Retinal pigment epithelial cell (primary cell): ENCODE data around the gene PDE4A.

Experiments
- DNase-seq: peaks from one replicate; pipeline ENCODE4 v3.0.0-alpha.2; 2010; ENCODE audit warnings: low read depth
- H3K4me3 ChIP-seq: 2 replicates; pipeline ENCODE4 v1.5.1; 2011; ENCODE audit warnings: mild to moderate bottlenecking, low read length, control low read depth, moderate library complexity
- CTCF ChIP-seq: conservative IDR thresholded peaks from 2 replicates; pipeline ENCODE4 v1.5.1; 2011; ENCODE audit warnings: low read depth, low read length, control low read depth, inconsistent platforms

PDE4A gene

GRCh38 chr19:10468133-10468532 is 47.8 kb downstream of the PDE4A start:
- no peak for TF ChIP-seq CTCF
- no peak for DNase-seq

GRCh38 chr19:10471909-10472308 is 51.6 kb downstream of the PDE4A start:
- no peak overlapping the region for H3K4me3 ChIP-seq
- no peak for DNase-seq
- TF ChIP-seq CTCF = peak; percentile 55

More at GRCh38 chr19:10468133-10468532, 47.8 kb downstream of the PDE4A start:
- H3K4me3 ChIP-seq = no peak overlapping the region

DNA sequence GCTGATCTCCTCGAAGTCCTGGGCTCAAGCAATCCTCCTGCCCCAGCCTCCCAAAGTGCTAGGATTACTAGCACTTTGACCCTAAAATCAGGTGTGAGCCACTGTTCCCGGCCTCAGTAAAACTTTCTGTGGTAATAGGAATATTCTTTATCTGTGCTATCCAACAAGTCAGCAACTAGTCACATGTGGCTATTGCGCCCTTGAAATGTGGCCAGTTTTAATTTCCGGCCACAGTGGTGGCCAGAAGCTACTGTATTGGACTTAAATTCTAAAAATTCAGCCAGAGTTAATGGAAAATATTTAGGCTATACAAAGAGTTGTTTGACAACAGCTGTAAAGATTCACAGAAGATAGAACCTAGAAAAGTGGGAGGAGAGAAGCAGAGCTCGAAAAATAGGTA is 52.9 kb downstream of the PDE4A start:
- TF ChIP-seq CTCF = no peak
- DNase-seq = no peak
- H3K4me3 ChIP-seq = no peak overlapping the region

GRCh38 chr19:10474962-10475451 is 54.7 kb downstream of the PDE4A start:
- TF ChIP-seq CTCF = no peak
- no peak for DNase-seq
- no peak overlapping the region for H3K4me3 ChIP-seq

GRCh38 chr19:10478476-10478875 is 58.1 kb downstream of the PDE4A start:
- TF ChIP-seq CTCF = no peak
- H3K4me3 ChIP-seq = no peak overlapping the region
- DNase-seq = no peak

GRCh38 chr19:10478903-10479384 is 58.6 kb downstream of the PDE4A start:
- TF ChIP-seq CTCF = peak; percentile 39
- DNase-seq = no peak
- H3K4me3 ChIP-seq = peak overlapping the region; percentile 8

DNA sequence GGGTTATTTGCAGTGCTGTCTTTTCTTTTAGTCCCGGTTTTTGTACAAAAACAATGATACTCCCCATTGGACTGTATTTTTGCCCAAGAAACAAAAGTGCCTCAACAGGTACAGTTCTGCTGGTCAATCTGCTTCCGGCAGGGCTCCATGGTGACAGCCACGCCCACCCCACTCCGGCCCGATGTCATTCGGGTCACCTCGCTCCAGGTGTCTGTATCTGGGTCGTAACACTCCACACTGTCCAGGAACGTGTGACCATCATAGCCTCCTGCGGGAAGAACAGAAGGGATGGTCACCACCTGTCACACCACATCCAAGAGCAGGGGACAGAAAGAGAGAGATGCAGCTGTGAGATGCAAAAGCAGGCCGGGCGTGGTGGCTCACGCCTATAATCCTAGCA is 66.2 kb downstream of the PDE4A start:
- TF ChIP-seq CTCF = no peak
- no peak overlapping the region for H3K4me3 ChIP-seq
- DNase-seq = no peak
